Mesothelial cell of epicardium (in vitro differentiated cells): Measurements from ENCODE around the gene EPG5. TPM values are rescaled to one million over a fixed set of nuclear protein-coding genes. Genes with fewer than 3 reads are reported as not detected.

ENCODE experiments used
- DNase-seq, 2 experiments: peaks; one replicate each; pipeline ENCODE4 v3.0.0; 2021; ENCODE audit warnings: low spot score in 2 of 2; ENCODE audit not compliant: unreplicated experiment in 2 of 2
- H3K27ac Mint-ChIP-seq: 2 replicates; pipeline ENCODE4 v1.8.0; 2021; ENCODE audit warnings: mixed read lengths
- H3K27me3 Mint-ChIP-seq: 2 replicates; pipeline ENCODE4 v1.8.0; 2021; ENCODE audit warnings: low read depth, mixed read lengths
- H3K36me3 Mint-ChIP-seq: 2 replicates; pipeline ENCODE4 v1.8.0; 2021; ENCODE audit warnings: mixed read lengths
- H3K4me1 Mint-ChIP-seq: 2 replicates; pipeline ENCODE4 v1.8.0; 2021; ENCODE audit warnings: mixed read lengths
- H3K4me3 Mint-ChIP-seq: 2 replicates; pipeline ENCODE4 v1.8.0; 2021; ENCODE audit warnings: mild to moderate bottlenecking, moderate library complexity, mixed read lengths
- H3K9me3 Mint-ChIP-seq: 2 replicates; pipeline ENCODE4 v1.8.0; 2021; ENCODE audit warnings: mixed read lengths
- total RNA-seq: library from RNA; stranded (reverse); gene quantifications from 3 replicates; pipeline ENCODE4 v1.2.1, GENCODE V29; 2021
- TF ChIP-seq, protein P1 (sequence below): fragments of 200-600 bp; sonication (generic); IDR thresholded peaks from one replicate; pipeline ENCODE4 v1.5.0; 2021; ENCODE audit warnings: antibody characterized with exemption; ENCODE audit not compliant: unreplicated experiment

The EPG5 gene
- total RNA-seq, 1 donor from 2014 or later = 39.3 TPM

DNA sequence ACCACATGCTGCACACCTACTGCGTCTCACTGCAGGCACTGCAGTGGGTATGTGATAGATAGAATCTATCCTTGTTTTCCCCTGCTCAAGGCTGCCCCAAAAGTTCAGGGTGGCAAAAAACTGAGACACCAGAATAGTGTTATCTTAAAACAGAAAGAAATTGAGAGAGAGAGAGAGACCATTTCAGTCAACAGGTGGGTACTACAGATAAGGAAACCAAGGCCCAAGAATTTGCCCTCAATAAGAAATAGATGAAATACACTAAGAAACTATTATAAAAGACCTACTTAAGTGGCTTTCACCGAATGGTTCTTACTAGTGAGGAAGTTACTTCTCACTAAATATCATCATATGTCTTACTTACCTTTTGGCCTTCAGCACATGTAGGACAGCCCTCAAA is 27.9 kb downstream of the EPG5 start:
- no peaks in the 10 kb centered on the region for H3K27me3 Mint-ChIP-seq
- H3K36me3 Mint-ChIP-seq = peaks cover 45% of the 10 kb centered on the region
- DNase-seq = no peak

DNA sequence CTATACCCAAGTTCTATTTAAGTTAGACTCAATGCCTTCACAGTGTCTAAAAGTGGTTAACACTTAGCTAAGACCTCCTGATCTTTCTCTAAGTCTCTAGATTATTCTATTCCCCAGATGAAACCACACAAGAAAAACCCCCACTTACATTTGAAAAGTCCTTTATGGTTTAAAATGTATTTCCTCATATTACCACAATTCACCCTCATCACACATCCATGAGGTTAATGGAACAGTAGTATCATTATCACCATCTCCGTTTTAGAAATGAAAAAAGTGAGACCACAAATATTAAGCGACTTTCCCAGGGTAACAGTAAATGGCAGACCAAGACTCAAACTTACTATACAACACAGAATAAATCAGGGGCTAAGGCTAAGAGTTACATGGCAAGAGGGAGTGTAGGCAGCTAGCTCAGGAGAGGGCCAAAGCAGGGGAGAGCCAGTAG is 28.6 kb downstream of the EPG5 start:
- no peaks in the 10 kb centered on the region for H3K27me3 Mint-ChIP-seq
- H3K36me3 Mint-ChIP-seq = peaks cover 40% of the 10 kb centered on the region
- TF ChIP-seq, protein P1, sequence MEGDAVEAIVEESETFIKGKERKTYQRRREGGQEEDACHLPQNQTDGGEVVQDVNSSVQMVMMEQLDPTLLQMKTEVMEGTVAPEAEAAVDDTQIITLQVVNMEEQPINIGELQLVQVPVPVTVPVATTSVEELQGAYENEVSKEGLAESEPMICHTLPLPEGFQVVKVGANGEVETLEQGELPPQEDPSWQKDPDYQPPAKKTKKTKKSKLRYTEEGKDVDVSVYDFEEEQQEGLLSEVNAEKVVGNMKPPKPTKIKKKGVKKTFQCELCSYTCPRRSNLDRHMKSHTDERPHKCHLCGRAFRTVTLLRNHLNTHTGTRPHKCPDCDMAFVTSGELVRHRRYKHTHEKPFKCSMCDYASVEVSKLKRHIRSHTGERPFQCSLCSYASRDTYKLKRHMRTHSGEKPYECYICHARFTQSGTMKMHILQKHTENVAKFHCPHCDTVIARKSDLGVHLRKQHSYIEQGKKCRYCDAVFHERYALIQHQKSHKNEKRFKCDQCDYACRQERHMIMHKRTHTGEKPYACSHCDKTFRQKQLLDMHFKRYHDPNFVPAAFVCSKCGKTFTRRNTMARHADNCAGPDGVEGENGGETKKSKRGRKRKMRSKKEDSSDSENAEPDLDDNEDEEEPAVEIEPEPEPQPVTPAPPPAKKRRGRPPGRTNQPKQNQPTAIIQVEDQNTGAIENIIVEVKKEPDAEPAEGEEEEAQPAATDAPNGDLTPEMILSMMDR = no peak
- no peak for DNase-seq
- H3K9me3 Mint-ChIP-seq = no peaks in the 10 kb centered on the region
- H3K27ac Mint-ChIP-seq = no peak overlapping the region
- no peak overlapping the region for H3K4me3 Mint-ChIP-seq
- no peaks in the 10 kb centered on the region for H3K4me1 Mint-ChIP-seq

More for the DNA sequence above, 27.9 kb downstream of the EPG5 start:
- TF ChIP-seq, protein P1 = no peak
- H3K4me3 Mint-ChIP-seq = no peak overlapping the region
- H3K4me1 Mint-ChIP-seq = no peaks in the 10 kb centered on the region
- no peak overlapping the region for H3K27ac Mint-ChIP-seq
- no peaks in the 10 kb centered on the region for H3K9me3 Mint-ChIP-seq

DNA sequence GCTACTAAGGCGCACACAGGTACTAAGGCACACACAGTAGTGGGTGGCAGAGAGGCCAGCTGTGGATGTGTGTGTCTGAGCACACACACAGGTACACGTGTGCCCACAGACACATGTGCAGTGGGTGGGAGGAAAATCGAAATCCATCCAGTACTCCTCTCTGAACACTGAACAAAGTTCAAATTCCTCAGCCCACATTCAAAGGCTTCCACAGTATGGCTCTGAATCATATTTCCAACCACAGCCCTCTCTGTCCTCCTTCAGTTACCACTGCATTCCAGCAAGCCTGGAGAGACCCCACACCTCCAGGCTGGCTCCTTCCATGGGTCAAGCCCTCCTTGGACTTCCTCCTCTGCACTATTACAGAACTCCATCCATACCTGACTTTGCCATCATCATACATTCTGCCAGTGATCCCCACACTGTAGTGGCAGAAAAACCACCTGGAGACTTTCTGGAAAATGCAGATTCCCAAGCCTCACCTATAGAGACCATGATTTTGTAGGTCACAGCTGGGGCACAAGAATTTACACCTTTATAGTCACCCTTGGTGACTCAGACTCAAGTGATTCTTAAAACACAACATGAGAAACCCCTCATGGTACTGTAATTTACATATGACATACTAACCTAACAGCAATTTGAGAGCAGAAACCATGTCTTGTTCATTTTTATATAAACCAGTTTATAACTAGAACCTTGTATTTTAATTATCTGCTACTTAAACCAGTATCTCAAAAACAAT is 31.4 kb downstream of the EPG5 start:
- no peaks in the 10 kb centered on the region for H3K4me1 Mint-ChIP-seq
- no peak overlapping the region for H3K27ac Mint-ChIP-seq
- H3K27me3 Mint-ChIP-seq = no peaks in the 10 kb centered on the region
- peaks cover 27% of the 10 kb centered on the region for H3K36me3 Mint-ChIP-seq
- no peak for DNase-seq
- H3K4me3 Mint-ChIP-seq = no peak overlapping the region
- no peaks in the 10 kb centered on the region for H3K9me3 Mint-ChIP-seq
- TF ChIP-seq, protein P1 = no peak

DNA sequence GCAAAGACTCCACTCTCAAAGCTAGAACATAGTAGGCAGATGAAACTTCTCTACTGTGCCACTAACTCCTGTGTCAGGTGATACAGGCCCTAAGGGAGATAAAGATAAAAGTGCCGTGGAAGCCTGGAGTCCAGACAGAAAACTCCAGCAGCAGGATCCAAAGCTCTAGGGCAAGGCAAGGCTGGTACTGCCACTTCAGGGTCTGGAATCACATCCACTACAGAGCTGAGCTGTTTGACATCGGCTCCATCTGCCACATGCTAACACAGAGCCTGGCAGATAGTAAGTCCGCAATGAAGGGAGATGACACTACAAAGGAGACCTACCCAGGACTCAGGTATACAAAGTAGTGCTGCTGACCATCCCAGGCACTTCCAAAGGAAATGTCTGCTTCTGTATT is 34.4 kb downstream of the EPG5 start:
- Mint-ChIP-seq H3K4me3 (no peak overlapping the region), H3K36me3 (peaks cover 18% of the 10 kb centered on the region), H3K4me1 (no peaks in the 10 kb centered on the region), H3K9me3 (no peaks in the 10 kb centered on the region), H3K27me3 (no peaks in the 10 kb centered on the region), H3K27ac (no peak overlapping the region)
- TF ChIP-seq, protein P1 = no peak
- no peak for DNase-seq

DNA sequence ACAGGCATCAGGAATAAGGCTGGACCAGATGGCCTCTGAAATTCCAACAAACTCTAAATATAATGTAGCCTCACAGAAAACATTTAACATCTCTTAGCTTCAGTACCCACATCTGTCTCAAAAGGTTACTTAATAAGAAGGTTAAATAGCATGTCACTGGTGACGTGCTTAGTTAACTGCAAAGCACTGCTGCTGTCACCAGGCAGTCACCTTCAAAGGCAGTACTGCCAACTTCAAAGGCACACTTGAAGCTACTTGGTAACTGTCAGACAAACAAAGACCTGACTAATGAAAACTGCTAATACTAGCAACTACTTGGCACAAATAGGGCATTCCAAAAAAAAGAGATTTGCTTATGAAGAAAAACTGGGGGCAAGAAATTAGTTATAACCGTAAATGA is 36.2 kb downstream of the EPG5 start:
- H3K27ac Mint-ChIP-seq = no peak overlapping the region
- no peaks in the 10 kb centered on the region for H3K9me3 Mint-ChIP-seq
- H3K36me3 Mint-ChIP-seq = peaks cover 25% of the 10 kb centered on the region
- no peak overlapping the region for H3K4me3 Mint-ChIP-seq
- DNase-seq = no peak
- H3K27me3 Mint-ChIP-seq = no peaks in the 10 kb centered on the region
- no peaks in the 10 kb centered on the region for H3K4me1 Mint-ChIP-seq
- TF ChIP-seq, protein P1 = no peak
